AG04450 (cell line): ENCODE measurements around the gene TAX1BP1. TPM values are rescaled to one million over a fixed set of nuclear protein-coding genes. Genes with fewer than 3 reads are reported as not detected.

Source experiments
- CTCF ChIA-PET: fragments of 300-600, 350-600 bp; formaldehyde crosslinking; extraction: SDS; loops from one replicate; lab custom pipeline; 2022; ENCODE audit warnings: antibody characterized with exemption, inconsistent platforms; lab: Charles Lee
- POLR2A ChIA-PET: fragments of 350-600 bp; formaldehyde crosslinking; extraction: SDS; loops from one replicate; lab custom pipeline; 2021; ENCODE audit warnings: antibody characterized with exemption, inconsistent platforms; lab: Yijun Ruan, JAX
- DNase-seq: peaks from one replicate; pipeline ENCODE4 v3.0.0-alpha.2; 2011; ENCODE audit warnings: low read depth, low spot score
- H3K27ac ChIP-seq: one replicate; pipeline ENCODE4 v1.5.1; 2012; ENCODE audit warnings: low read depth, low read length, control low read depth
- H3K27me3 ChIP-seq: one replicate; pipeline ENCODE4 v1.6.0; 2012; ENCODE audit warnings: low read length; ENCODE audit not compliant: control insufficient read depth, insufficient read depth
- H3K4me3 ChIP-seq: 2 replicates; pipeline ENCODE4 v1.5.1; 2011; ENCODE audit warnings: mild to moderate bottlenecking, low read depth, low read length, control low read depth
- H3K9me3 ChIP-seq: 2 replicates; pipeline ENCODE4 v1.5.1; 2012; ENCODE audit warnings: low read length; ENCODE audit not compliant: control insufficient read depth, insufficient read depth
- polyA plus RNA-seq: library from polyadenylated mRNA; depleted of rRNA; stranded (reverse); fragments of >200 nt; gene quantifications from 2 replicates; pipeline ENCODE4 v1.2.3, GENCODE V29; 2011
- TF ChIP-seq, protein P1 (sequence below): IDR thresholded peaks from 2 replicates; pipeline ENCODE4 v1.5.1; 2011; ENCODE audit warnings: low read depth, low read length, control low read depth, inconsistent platforms

The TAX1BP1 gene
- polyA plus RNA-seq, 1 experiment, result 116 TPM

DNA sequence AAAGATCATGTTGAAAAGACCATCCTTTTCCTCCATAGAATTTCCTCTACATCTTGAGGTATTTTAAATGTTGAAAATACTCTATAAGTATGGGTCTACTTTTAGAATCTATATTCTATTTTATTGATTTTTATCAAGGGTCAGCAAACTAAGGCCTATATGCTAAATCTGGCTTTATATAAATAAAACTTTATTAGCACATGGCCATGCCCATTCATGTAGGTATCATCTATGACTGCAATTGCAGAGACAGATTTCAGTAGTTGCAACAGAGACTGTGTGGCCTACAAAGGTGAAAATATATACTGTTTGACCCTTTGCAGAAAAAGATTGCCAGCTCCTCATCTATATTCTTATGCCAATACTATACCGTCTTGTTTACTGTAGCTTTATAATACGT lies 72.7 kb downstream of the TAX1BP1 start:
- no peak overlapping the region for H3K27ac ChIP-seq
- H3K27me3 ChIP-seq, result no peaks in the 10 kb centered on the region
- POLR2A ChIA-PET, result interaction anchor here (0.6 kb wide), 1 partner anchor 10 kb away, joined by 4 read pairs; no protein-coding TSS in a partner anchor
- H3K9me3 ChIP-seq, result no peaks in the 10 kb centered on the region
- DNase-seq, result no peak
- CTCF ChIA-PET, result interaction anchor here (0.7 kb wide), 1 partner anchor 10 kb away, joined by 3 read pairs; no protein-coding TSS in a partner anchor
- TF ChIP-seq, protein P1, sequence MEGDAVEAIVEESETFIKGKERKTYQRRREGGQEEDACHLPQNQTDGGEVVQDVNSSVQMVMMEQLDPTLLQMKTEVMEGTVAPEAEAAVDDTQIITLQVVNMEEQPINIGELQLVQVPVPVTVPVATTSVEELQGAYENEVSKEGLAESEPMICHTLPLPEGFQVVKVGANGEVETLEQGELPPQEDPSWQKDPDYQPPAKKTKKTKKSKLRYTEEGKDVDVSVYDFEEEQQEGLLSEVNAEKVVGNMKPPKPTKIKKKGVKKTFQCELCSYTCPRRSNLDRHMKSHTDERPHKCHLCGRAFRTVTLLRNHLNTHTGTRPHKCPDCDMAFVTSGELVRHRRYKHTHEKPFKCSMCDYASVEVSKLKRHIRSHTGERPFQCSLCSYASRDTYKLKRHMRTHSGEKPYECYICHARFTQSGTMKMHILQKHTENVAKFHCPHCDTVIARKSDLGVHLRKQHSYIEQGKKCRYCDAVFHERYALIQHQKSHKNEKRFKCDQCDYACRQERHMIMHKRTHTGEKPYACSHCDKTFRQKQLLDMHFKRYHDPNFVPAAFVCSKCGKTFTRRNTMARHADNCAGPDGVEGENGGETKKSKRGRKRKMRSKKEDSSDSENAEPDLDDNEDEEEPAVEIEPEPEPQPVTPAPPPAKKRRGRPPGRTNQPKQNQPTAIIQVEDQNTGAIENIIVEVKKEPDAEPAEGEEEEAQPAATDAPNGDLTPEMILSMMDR, result no peak
- no peak overlapping the region for H3K4me3 ChIP-seq

DNA sequence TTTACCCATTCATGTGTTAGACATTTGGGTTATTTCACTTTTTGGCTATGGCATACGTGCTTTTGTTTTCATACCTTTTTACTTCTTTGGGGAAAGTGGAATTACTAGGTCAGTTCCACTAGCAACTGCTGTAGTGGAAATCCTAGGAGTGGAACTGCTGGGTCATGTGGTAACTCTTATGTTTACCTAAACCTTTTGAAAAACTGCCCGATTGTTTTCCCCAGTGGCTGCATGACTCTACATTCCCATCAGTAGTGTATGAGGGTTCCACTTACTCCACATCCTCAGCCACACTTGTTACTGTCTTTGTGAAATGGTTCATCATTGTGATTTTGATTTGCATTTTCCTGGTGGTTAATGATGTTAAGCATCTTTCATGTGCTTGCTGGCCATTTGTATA lies 82.3 kb downstream of the TAX1BP1 start:
- TF ChIP-seq, protein P1, result no peak
- Histone ChIP-seq H3K27me3 (no peaks in the 10 kb centered on the region), H3K9me3 (no peaks in the 10 kb centered on the region), H3K4me3 (no peak overlapping the region), H3K27ac (no peak overlapping the region)
- ChIA-PET CTCF (no interaction called here), POLR2A (no interaction called here)
- DNase-seq, result no peak

DNA sequence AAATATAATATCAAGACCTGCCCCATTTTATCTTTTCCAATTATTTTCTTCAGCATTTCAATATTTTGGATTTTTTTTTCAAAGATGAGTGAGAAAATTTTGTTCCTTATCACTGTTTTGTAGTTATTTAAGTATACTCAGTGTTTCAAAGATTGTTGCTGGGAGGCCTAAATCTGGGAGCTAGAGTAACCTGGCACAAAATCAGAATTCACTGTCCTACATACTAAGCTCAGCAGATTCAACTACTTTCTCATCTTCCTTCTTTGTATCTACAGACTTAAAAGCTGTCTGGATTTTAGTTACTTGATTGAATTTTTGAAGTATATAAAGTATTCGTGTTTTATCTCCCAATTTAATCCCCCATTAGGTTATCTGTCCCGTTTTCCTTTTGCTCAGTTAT lies 85.9 kb downstream of the TAX1BP1 start:
- ChIA-PET CTCF (no interaction called here), POLR2A (interaction anchor here (0.6 kb wide), 1 partner anchor 99 kb away, joined by 4 read pairs; no protein-coding TSS in a partner anchor)
- DNase-seq, result no peak
- no peaks in the 10 kb centered on the region for H3K9me3 ChIP-seq
- H3K4me3 ChIP-seq, result no peak overlapping the region
- H3K27ac ChIP-seq, result no peak overlapping the region
- TF ChIP-seq, protein P1, result no peak
- no peaks in the 10 kb centered on the region for H3K27me3 ChIP-seq

DNA sequence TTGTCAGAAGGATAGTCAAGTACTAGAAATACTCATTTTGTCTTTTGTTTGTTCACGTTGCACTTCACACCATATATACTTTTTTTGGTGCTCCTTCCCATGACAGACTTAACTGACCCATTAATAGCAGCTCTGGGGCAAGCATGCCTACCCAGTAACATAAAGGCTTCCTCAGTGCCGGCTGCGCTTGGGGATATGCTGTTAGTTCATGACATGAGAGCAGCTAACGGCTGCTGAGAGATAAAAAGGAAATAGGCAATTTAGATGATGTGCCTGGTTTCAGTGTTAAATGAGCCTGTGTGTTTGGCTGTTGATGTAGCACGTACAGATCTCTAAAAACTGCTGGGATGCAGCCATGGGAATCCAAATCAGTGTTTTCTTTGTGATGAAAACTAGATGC lies 86.4 kb downstream of the TAX1BP1 start:
- H3K4me3 ChIP-seq, result no peak overlapping the region
- H3K27ac ChIP-seq, result no peak overlapping the region
- DNase-seq, result no peak
- TF ChIP-seq, protein P1, result no peak
- ChIA-PET CTCF (no interaction called here), POLR2A (no interaction called here)
- H3K27me3 ChIP-seq, result no peaks in the 10 kb centered on the region
- H3K9me3 ChIP-seq, result no peaks in the 10 kb centered on the region

DNA sequence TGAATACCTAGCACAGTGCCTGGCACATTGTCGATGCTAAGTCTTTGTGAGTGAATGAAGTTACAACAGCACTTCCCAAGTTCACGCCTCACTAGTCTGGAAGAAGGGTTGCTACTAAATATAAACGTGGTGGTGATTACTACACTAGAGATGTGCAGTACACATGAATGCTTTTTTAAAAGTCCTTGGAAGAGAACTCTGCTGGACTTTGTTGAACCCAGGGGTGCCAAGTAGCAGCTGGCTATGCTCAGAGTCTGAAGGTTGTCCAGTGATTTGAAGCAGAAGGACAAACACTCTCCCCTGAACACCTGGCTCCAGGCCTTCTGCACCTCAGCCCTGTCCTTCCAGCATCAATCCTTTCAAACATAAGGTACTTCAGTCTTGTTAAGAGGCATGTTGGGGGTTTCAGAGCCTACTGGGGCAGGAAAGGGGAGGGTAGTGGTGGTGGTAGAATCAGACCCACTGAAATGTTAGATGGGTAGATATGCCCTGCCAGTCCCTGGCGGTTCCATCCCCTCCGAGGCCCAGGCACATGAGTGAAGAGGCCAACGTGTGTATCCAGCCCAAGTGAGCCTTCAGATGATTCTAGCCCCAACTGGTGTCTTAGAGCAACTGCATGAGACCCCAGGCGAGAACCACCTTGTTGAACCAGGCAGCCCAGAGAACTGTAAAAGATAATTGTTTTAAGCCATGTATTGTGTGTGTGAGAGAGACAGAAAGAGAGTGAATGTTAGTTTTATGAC lies 94.4 kb downstream of the TAX1BP1 start:
- ChIA-PET POLR2A (no interaction called here), CTCF (interaction anchor here (0.5 to 1.3 kb wide), 3 partner anchors 186 to 262 kb away, joined by 3 read pairs; no protein-coding TSS in a partner anchor)
- TF ChIP-seq, protein P1, result no peak
- H3K4me3 ChIP-seq, result no peak overlapping the region
- no peak for DNase-seq
- H3K27ac ChIP-seq, result no peak overlapping the region
- no peaks in the 10 kb centered on the region for H3K27me3 ChIP-seq
- no peaks in the 10 kb centered on the region for H3K9me3 ChIP-seq
